Liver (tissue), 9 donors: ENCODE data around the gene CACNB4. TPM values are rescaled to one million over a fixed set of nuclear protein-coding genes. Genes with fewer than 3 reads are reported as not detected.

Source experiments
- DNase-seq: peaks from one replicate; pipeline ENCODE4 v3.0.0-alpha.2; 2017; ENCODE audit warnings: low spot score
- H3K27ac ChIP-seq, 2 donors: one replicate each; pipeline ENCODE4 v1.7.0; 2013; ENCODE audit warnings: inconsistent platforms in 2 of 2, low read length in 2 of 2, control low read depth in 1 of 2, low read depth in 1 of 2, mild to moderate bottlenecking in 1 of 2
- H3K27me3 ChIP-seq, 4 donors: one replicate each; pipeline versions ENCODE4 v1.6.1 to v1.7.0; 2013; ENCODE audit warnings: low read length in 3 of 4, inconsistent platforms in 1 of 4, mild to moderate bottlenecking in 1 of 4, moderate library complexity in 1 of 4; ENCODE audit not compliant: control insufficient read depth in 4 of 4, insufficient read depth in 4 of 4
- H3K36me3 ChIP-seq, 4 donors: one replicate each; pipeline versions ENCODE4 v1.6.1 to v1.7.0; 2013; ENCODE audit warnings: low read length in 3 of 4, mild to moderate bottlenecking in 3 of 4, low read depth in 1 of 4, moderate library complexity in 1 of 4; ENCODE audit not compliant: control insufficient read depth in 4 of 4, insufficient read depth in 3 of 4
- H3K4me1 ChIP-seq, 4 donors: one replicate each; pipeline versions ENCODE4 v1.6.1 to v1.7.0; 2013; ENCODE audit warnings: low read length in 3 of 4, mild to moderate bottlenecking in 3 of 4, moderate library complexity in 1 of 4; ENCODE audit not compliant: control insufficient read depth in 4 of 4, insufficient read depth in 4 of 4
- H3K4me3 ChIP-seq, 3 donors: one replicate each; pipeline versions ENCODE4 v1.6.1 to v1.7.0; 2013; ENCODE audit warnings: low read length in 3 of 3, control low read depth in 1 of 3, low read depth in 1 of 3, mild to moderate bottlenecking in 1 of 3
- H3K9ac ChIP-seq, 2 donors: one replicate each; pipeline ENCODE4 v1.7.0; 2013; ENCODE audit warnings: low read length in 2 of 2, mild to moderate bottlenecking in 2 of 2, moderate library complexity in 2 of 2, control low read depth in 1 of 2, low read depth in 1 of 2
- H3K9me3 ChIP-seq, 4 donors: one replicate each; pipeline versions ENCODE4 v1.6.1 to v1.7.0; 2013; ENCODE audit warnings: low read length in 3 of 4; ENCODE audit not compliant: control insufficient read depth in 4 of 4
- ATF3 ChIP-seq: IDR thresholded peaks from 2 replicates; pipeline ENCODE4 v1.6.1; 2016; ENCODE audit warnings: antibody characterized with exemption
- EGR1 ChIP-seq, 2 donors: IDR thresholded peaks; 2 replicates each; pipeline ENCODE4 v1.6.1; 2016 to 2018; ENCODE audit warnings: antibody characterized with exemption in 2 of 2, low read depth in 2 of 2
- FOXA1 ChIP-seq: IDR thresholded peaks from 2 replicates; pipeline ENCODE4 v1.6.1; 2016; ENCODE audit warnings: antibody characterized with exemption
- FOXA2 ChIP-seq: IDR thresholded peaks from 2 replicates; pipeline ENCODE4 v1.6.1; 2016; ENCODE audit warnings: antibody characterized with exemption
- GABPA ChIP-seq, 2 donors: IDR thresholded peaks in 1 of 2; conservative IDR thresholded peaks in 1 of 2; 2 replicates each; pipeline ENCODE4 v1.6.1; 2016; ENCODE audit warnings: antibody characterized with exemption in 2 of 2, mild to moderate bottlenecking in 1 of 2, moderate library complexity in 1 of 2
- HNF4A ChIP-seq, 2 donors: conservative IDR thresholded peaks; 2 replicates each; pipeline ENCODE4 v1.6.1; 2016; ENCODE audit warnings: antibody characterized with exemption in 2 of 2, mild to moderate bottlenecking in 2 of 2
- MAX ChIP-seq: IDR thresholded peaks from 2 replicates; pipeline ENCODE4 v1.6.1; 2016; ENCODE audit warnings: antibody characterized with exemption
- NR2F2 ChIP-seq: IDR thresholded peaks from 2 replicates; pipeline ENCODE4 v1.6.1; 2016; ENCODE audit warnings: antibody characterized with exemption
- RAD21 ChIP-seq, 2 donors: IDR thresholded peaks; 2 replicates each; pipeline ENCODE4 v1.6.1; 2016; ENCODE audit warnings: antibody characterized with exemption in 2 of 2, mild to moderate bottlenecking in 2 of 2
- REST ChIP-seq: IDR thresholded peaks from 2 replicates; pipeline ENCODE4 v1.6.1; 2016; ENCODE audit warnings: antibody characterized with exemption, mild to moderate bottlenecking
- RXRA ChIP-seq, 2 donors: IDR thresholded peaks; 2 replicates each; pipeline ENCODE4 v1.6.1; 2017 to 2018; ENCODE audit warnings: antibody characterized with exemption in 2 of 2, mild to moderate bottlenecking in 1 of 2
- TAF1 ChIP-seq: conservative IDR thresholded peaks from 2 replicates; pipeline ENCODE4 v1.6.1; 2016; ENCODE audit warnings: antibody characterized with exemption, mild to moderate bottlenecking
- YY1 ChIP-seq: IDR thresholded peaks from 2 replicates; pipeline ENCODE4 v1.6.1; 2016; ENCODE audit warnings: antibody characterized with exemption, mild to moderate bottlenecking
- ZBTB33 ChIP-seq: IDR thresholded peaks from 2 replicates; pipeline ENCODE4 v1.6.1; 2016; ENCODE audit warnings: antibody characterized with exemption
- WGBS: extraction: QIAGEN DNeasy Blood & Tissue Kit; methylation state at CpG from one replicate; pipeline ENCODE4 v1.1.7; 2013; 5-methylcytosine and 5-hydroxymethylcytosine counted together
- polyA plus RNA-seq, 2 donors: library from polyadenylated mRNA; stranded (reverse) in 1 of 2; unstranded in 1 of 2; fragments of 200-250 nt in 1 of 2; fragments of >200 nt in 1 of 2; fragmentation: Nextera tagmentation in 1 of 2; extraction: Ambion mirVana in 1 of 2; gene quantifications; one replicate each; pipeline versions ENCODE4 v1.2.1 to v1.2.3, GENCODE V29; 2013 to 2015
- total RNA-seq, 2 donors: library from RNA; depleted of rRNA; stranded (reverse); fragments of >200 nt; gene quantifications; one replicate each; pipeline ENCODE4 v1.2.3, GENCODE V29; 2014
- donor health status: healthy.
- donor health status: healthy.
- donor health status: healthy.
- donor health status: healthy.
- donor health status: healthy.

Gene CACNB4
- total and polyA plus RNA-seq, 4 donors = 0.02 to 0.50 (median 0.21) TPM

- TF ChIP-seq REST (no peak), FOXA2 (no peak), EGR1 (IDR thresholded peaks at IDR 0.05; ENCODE audit: low read depth in 2 of 2) (no peak), ATF3 (no peak)
Observed at GRCh38 chr2:151965884-151966283, 133.0 kb downstream of the CACNB4 start (continued).

GRCh38 chr2:151961558-151961957 lies 137.3 kb downstream of the CACNB4 start:
- no peak for DNase-seq
- WGBS = 94% methylated on average over 4 of the region's 4 CpGs

GRCh38 chr2:151959238-151959637 lies 139.6 kb downstream of the CACNB4 start:
- no peak for TF ChIP-seq MAX
- no peak for TF ChIP-seq FOXA1
- no peak for TF ChIP-seq TAF1
- TF ChIP-seq ATF3 = no peak
- TF ChIP-seq RAD21 (IDR thresholded peaks at IDR 0.05) = no peak
- no peak for TF ChIP-seq REST
- no peak for TF ChIP-seq EGR1 (IDR thresholded peaks at IDR 0.05; ENCODE audit: low read depth in 2 of 2)
- TF ChIP-seq YY1 = no peak
- no peak for TF ChIP-seq GABPA (IDR thresholded peaks at IDR 0.05 in 1 of 2, conservative IDR thresholded peaks at IDR 0.05 in 1 of 2)
- no peaks in the 10 kb centered on the region for H3K27me3 ChIP-seq
- H3K9me3 ChIP-seq = no peaks in the 10 kb centered on the region
- no peaks in the 10 kb centered on the region for H3K36me3 ChIP-seq
- DNase-seq = no peak
- 50% methylated on average over 1 of the region's 1 CpG for WGBS
- H3K4me1 ChIP-seq = no peaks in the 10 kb centered on the region
- no peak overlapping the region for H3K27ac ChIP-seq
- H3K4me3 ChIP-seq = no peak overlapping the region
- no peak overlapping the region for H3K9ac ChIP-seq

More at GRCh38 chr2:151961558-151961957, 137.3 kb downstream of the CACNB4 start:
- Histone ChIP-seq H3K9ac (no peak overlapping the region), H3K9me3 (no peaks in the 10 kb centered on the region), H3K4me1 (no peaks in the 10 kb centered on the region), H3K36me3 (no peaks in the 10 kb centered on the region), H3K27ac (no peak overlapping the region), H3K4me3 (no peak overlapping the region), H3K27me3 (no peaks in the 10 kb centered on the region)
- no peak for TF ChIP-seq RAD21 (IDR thresholded peaks at IDR 0.05)
- TF ChIP-seq ZBTB33 = no peak
- TF ChIP-seq NR2F2 = no peak
- no peak for TF ChIP-seq RXRA (IDR thresholded peaks at IDR 0.05)
- no peak for TF ChIP-seq HNF4A (conservative IDR thresholded peaks at IDR 0.05)
